Measurements from ENCODE around the gene MRPL40. TPM values are rescaled to one million over a fixed set of nuclear protein-coding genes. Genes with fewer than 3 reads are reported as not detected.

MRPL40 gene
- total and polyA plus RNA-seq, 2 of the 13 experiments (the other 11 are each of a cell fraction or from before 2014, with no cell fraction given) = 42.7 to 79.7 TPM

DNA sequence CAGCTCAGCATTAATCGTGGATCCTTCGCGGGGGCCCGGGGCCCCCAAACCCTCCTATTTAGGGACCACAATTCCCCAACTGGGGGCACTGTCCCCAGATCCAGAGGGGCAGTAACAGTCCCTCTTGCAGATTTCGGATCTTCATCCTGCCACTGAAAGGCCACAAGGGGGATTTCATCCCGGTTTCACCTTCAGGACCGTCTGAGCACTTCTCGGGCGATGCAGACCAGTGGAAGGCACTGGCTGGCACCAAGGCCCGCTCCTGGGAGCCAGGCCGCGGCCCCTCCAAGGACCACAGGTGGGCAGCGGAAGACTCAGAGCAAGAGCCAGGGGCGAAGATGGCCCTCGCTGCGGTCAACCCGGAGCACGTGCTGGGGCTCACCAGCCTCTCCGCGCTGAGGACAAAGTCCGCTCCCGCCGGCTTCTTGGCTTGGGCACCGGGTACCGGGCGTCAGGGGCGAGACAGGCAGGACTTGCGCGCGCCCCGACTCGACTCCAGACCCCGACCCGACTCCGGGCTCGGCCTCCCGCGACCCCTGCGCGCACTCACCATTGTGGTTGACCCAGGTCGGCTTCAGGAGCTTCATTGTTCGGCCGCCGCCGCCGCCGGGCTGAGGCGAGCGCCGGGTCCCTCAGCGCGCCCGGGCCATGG lies 1.3 kb upstream of the MRPL40 start (continued):
- no peak for TF ChIP-seq ZNF382 (CRISPR knock-in tag; IDR thresholded peaks at IDR 0.05; ENCODE audit: borderline replicate concordance)
- 0 out of 2 replicates have a peak, but pooled peaks have one; percentile 16 for TF ChIP-seq ZNF788 (CRISPR knock-in tag; IDR thresholded peaks at IDR 0.05; ENCODE audit: borderline replicate concordance)
- TF ChIP-seq PCBP1 (IDR thresholded peaks at IDR 0.05; ENCODE audit: borderline replicate concordance, low read depth, low read length) = no peak

DNA sequence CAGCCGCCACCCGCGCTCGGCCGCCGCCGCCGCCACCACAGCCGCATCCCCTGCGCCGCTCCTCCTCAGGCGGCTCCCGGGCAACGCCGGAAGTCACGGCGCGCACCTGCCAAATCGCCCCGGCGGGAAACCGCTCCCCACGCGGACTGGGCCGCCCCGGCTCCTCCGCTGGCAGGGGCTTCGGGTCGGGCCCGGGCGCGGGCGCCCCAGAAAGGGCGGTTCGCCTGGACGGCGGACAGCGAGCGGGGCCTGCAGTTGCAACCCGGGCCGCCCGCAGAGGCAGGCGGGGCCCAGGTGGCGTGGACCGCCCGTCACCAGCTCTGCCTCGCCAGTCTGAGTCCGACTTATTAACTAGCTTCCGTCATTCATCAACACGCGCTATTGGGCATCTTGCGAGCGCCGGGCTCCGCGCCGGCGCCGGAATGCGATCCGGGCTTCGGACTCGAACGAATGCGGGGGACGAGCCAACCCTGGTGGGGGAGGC lies 654 bp upstream of the MRPL40 start, which contains the start of gene HIRA:
Gene HIRA (minus strand): TSS at position 85 of the 484 bp plus-strand sequence. CDS start 257 bp downstream, outside the sequence.
- H3K36me3 ChIP-seq (replicated peaks in 1 of 2; ENCODE audit: control insufficient read depth in 1 of 2, insufficient read depth in 2 of 2, low read length in 2 of 2) = peaks cover 1 to 28% of the 10 kb centered on the region in 2 experiments; a peak in 4 of 5 replicates
- in situ Hi-C loops (cut with HindIII; ENCODE audit: extremely low pct_ligation_motif_present, low pct_unique_long_range_greater_than_20kb) = no loop called here
- ChIA-PET CTCF (ENCODE audit: low intra/inter-chr PET ratio, low total read pairs) (no interaction called here), POLR2A (interaction anchor here (1.2 to 3.1 kb wide), 4 partner anchors 15 to 287 kb away, joined by 3 to 23 read pairs (median 12); partner anchors contain the start of genes C22orf39, CDC45, CLTCL1 and ESS2)
- H3K4me3 ChIP-seq (replicated peaks in 1 of 3; ENCODE audit: insufficient read depth in 1 of 3, low read depth in 2 of 3, low read length in 3 of 3) = peak within 1 kb of the TSS; percentile 86 to 91 (median 88)
- H3K27me3 ChIP-seq (ENCODE audit: control insufficient read depth in 1 of 2, insufficient read depth in 2 of 2, low read length in 2 of 2) = no peaks in the 10 kb centered on the region; a peak in 1 of 5 replicates
- FAIRE-seq = no peak
- peak within 1 kb of the TSS; percentile 98 for H3K4me2 ChIP-seq (ENCODE audit: low read depth, low read length)
- peaks cover 34% of the 10 kb centered on the region for H4K20me1 ChIP-seq (ENCODE audit: insufficient read depth, low read length)
- H3K27ac ChIP-seq (ENCODE audit: extremely low read length, insufficient read depth, low read length) = peak within 1 kb of the TSS; percentile 97
- peak; percentile 60 for DNase-seq (ENCODE audit: low spot score)
- H2AFZ ChIP-seq (ENCODE audit: low read length) = no peak within 1 kb of the TSS
- BruUV-seq (replicated peaks) = no TSS peak
- peak within 1 kb of the TSS; percentile 93 for H3K9ac ChIP-seq (ENCODE audit: insufficient read depth, low read depth, low read length)
- peak; percentile 66 for ATAC-seq
- WGBS (ENCODE audit: low lambda C conversion rate) = no CpG with 5 or more reads among the region's 66 CpGs
- intact Hi-C loops (cut with micrococcal nuclease; ENCODE audit: unreplicated experiment) = loop anchor here (2.0 to 5.0 kb wide), 3 partner anchors 15 to 254 kb away; partner anchors contain the start of genes C22orf39, CDC45, SLC25A1 and UFD1
- H3K4me1 ChIP-seq (ENCODE audit: insufficient read depth, low read length) = peaks cover 44% of the 10 kb centered on the region
- peaks cover 53% of the 10 kb centered on the region for H3K79me2 ChIP-seq (ENCODE audit: insufficient read depth, low read length)
- no peaks in the 10 kb centered on the region for H3K9me3 ChIP-seq (ENCODE audit: low read length)
- TF ChIP-seq ZSCAN21 (CRISPR knock-in tag; IDR thresholded peaks at IDR 0.05; ENCODE audit: borderline replicate concordance) (no peak), SOX13 (IDR thresholded peaks at IDR 0.05) (no peak), SOX13 (CRISPR knock-in tag; conservative IDR thresholded peaks at IDR 0.05 in 1 of 2, IDR thresholded peaks at IDR 0.05 in 1 of 2) (0 out of 4 replicates have a peak, but pooled peaks of 1 of the 2 experiments have one; percentile 0), REPIN1 (CRISPR knock-in tag; IDR thresholded peaks at IDR 0.05; ENCODE audit: borderline replicate concordance, low read depth) (no peak), RARA (CRISPR knock-in tag; IDR thresholded peaks at IDR 0.05) (0 out of 2 replicates have a peak, but pooled peaks have one; percentile 2), ZFP41 (CRISPR knock-in tag; IDR thresholded peaks at IDR 0.05; ENCODE audit: borderline replicate concordance) (peak; percentile 3; the same call in 1 of the 2 replicates), SRF (IDR thresholded peaks at IDR 0.05; ENCODE audit: low read depth, low read length) (peak; percentile 27; the same call in 1 of the 2 replicates), KDM5A (IDR thresholded peaks at IDR 0.05; ENCODE audit: borderline replicate concordance, low read length) (peak; percentile 28; the same call in 1 of the 2 replicates), PAWR (CRISPR knock-in tag; IDR thresholded peaks at IDR 0.05; ENCODE audit: borderline replicate concordance) (no peak), ZNF891 (CRISPR knock-in tag; IDR thresholded peaks at IDR 0.05) (no peak), ZNF780A (CRISPR knock-in tag; IDR thresholded peaks at IDR 0.05) (0 out of 2 replicates have a peak, but pooled peaks have one; percentile 19), ZNF672 (CRISPR knock-in tag; IDR thresholded peaks at IDR 0.05) (peak; percentile 19; the same call in 1 of the 2 replicates), POLR2A (IDR thresholded peaks at IDR 0.05; ENCODE audit: insufficient read depth in 1 of 2, low read depth in 2 of 2, low read length in 2 of 2) (peak in 1 of 2 experiments; percentile 40; a peak in 2 of 4 replicates), BATF2 (CRISPR knock-in tag; IDR thresholded peaks at IDR 0.05) (peak; percentile 19; the same call in 1 of the 2 replicates), ZNF441 (CRISPR knock-in tag; IDR thresholded peaks at IDR 0.05; ENCODE audit: borderline replicate concordance) (peak; percentile 23; the same call in 1 of the 2 replicates), MTF1 (CRISPR knock-in tag; IDR thresholded peaks at IDR 0.05) (no peak)
- TF ChIP-seq, protein P1, sequence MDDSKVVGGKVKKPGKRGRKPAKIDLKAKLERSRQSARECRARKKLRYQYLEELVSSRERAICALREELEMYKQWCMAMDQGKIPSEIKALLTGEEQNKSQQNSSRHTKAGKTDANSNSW (CRISPR knock-in tag; IDR thresholded peaks at IDR 0.05; ENCODE audit: borderline replicate concordance) = no peak
- TF ChIP-seq, protein P2, sequence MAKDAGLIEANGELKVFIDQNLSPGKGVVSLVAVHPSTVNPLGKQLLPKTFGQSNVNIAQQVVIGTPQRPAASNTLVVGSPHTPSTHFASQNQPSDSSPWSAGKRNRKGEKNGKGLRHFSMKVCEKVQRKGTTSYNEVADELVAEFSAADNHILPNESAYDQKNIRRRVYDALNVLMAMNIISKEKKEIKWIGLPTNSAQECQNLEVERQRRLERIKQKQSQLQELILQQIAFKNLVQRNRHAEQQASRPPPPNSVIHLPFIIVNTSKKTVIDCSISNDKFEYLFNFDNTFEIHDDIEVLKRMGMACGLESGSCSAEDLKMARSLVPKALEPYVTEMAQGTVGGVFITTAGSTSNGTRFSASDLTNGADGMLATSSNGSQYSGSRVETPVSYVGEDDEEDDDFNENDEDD (CRISPR knock-in tag; IDR thresholded peaks at IDR 0.05; ENCODE audit: borderline replicate concordance) = peak; percentile 62; the same call in 1 of the 2 replicates
